Smooth muscle cell (in vitro differentiated cells): ENCODE results near the gene CUX1. TPM values are rescaled to one million over a fixed set of nuclear protein-coding genes. Genes with fewer than 3 reads are reported as not detected.
A peak's percentile ranks its signal among the peaks of the same experiment; 100 is the strongest.

ENCODE experiments used
- DNase-seq: peaks from one replicate; lab custom pipeline; 2025; ENCODE audit not compliant: unreplicated experiment; lab: John Stamatoyannopoulos, UW
- H2AFZ ChIP-seq: fragments of 200-600 bp; sonication (generic); 2 replicates; pipeline ENCODE4 v1.6.0; 2016; ENCODE audit warnings: antibody characterized with exemption, low read depth, mild to moderate bottlenecking
- H3F3A ChIP-seq: fragments of 200-600 bp; sonication (generic); 2 replicates; pipeline ENCODE4 v1.6.0; 2017; ENCODE audit warnings: antibody characterized with exemption, low read depth
- H3K27ac ChIP-seq: fragments of 200-600 bp; sonication (generic); 2 replicates; pipeline ENCODE4 v1.5.1; 2016; ENCODE audit warnings: low read depth, mild to moderate bottlenecking
- H3K27me3 ChIP-seq: fragments of 200-600 bp; sonication (generic); 2 replicates; pipeline ENCODE4 v1.6.1; 2016; ENCODE audit warnings: low read depth, mild to moderate bottlenecking
- H3K36me3 ChIP-seq: fragments of 200-600 bp; sonication (generic); 2 replicates; pipeline ENCODE4 v1.5.1; 2016; ENCODE audit warnings: low read depth
- H3K4me1 ChIP-seq: fragments of 200-600 bp; sonication (generic); 2 replicates; pipeline ENCODE4 v1.5.1; 2016; ENCODE audit warnings: low read depth
- H3K4me2 ChIP-seq: fragments of 200-600 bp; sonication (generic); 2 replicates; pipeline ENCODE4 v1.6.0; 2016; ENCODE audit warnings: mild to moderate bottlenecking
- H3K4me3 ChIP-seq: fragments of 200-600 bp; sonication (generic); 2 replicates; pipeline ENCODE4 v1.5.1; 2016; ENCODE audit warnings: mild to moderate bottlenecking
- H3K79me2 ChIP-seq: fragments of 200-600 bp; sonication (generic); 2 replicates; pipeline ENCODE4 v1.6.0; 2016; ENCODE audit warnings: low read depth, mild to moderate bottlenecking
- H3K9ac ChIP-seq: fragments of 200-600 bp; sonication (generic); 2 replicates; pipeline ENCODE4 v1.6.0; 2016; ENCODE audit warnings: low read depth
- H3K9me3 ChIP-seq: fragments of 200-600 bp; sonication (generic); replicated peaks from 2 replicates; pipeline ENCODE4 v1.5.1; 2016; ENCODE audit warnings: low read depth
- H4K20me1 ChIP-seq: fragments of 200-600 bp; sonication (generic); 2 replicates; pipeline ENCODE4 v1.6.0; 2016; ENCODE audit warnings: low read depth
- CTCF ChIP-seq: fragments of 200-600 bp; sonication (generic); IDR thresholded peaks from 2 replicates; pipeline ENCODE4 v1.5.1; 2017; ENCODE audit warnings: borderline replicate concordance, mild to moderate bottlenecking, antibody characterized with exemption; ENCODE audit not compliant: insufficient read depth, poor library complexity, severe bottlenecking
- WGBS: methylation state at CpG from one replicate; pipeline ENCODE4 v1.1.7; 2016; ENCODE audit warnings: low lambda C conversion rate; 5-methylcytosine and 5-hydroxymethylcytosine counted together
- polyA plus RNA-seq: library from polyadenylated mRNA; unstranded; fragments of >200 nt; fragmentation: Nextera tagmentation; extraction: Ambion mirVana; gene quantifications from 2 replicates; pipeline ENCODE4 v1.2.1, GENCODE V29; 2016
- total RNA-seq: library from RNA; depleted of rRNA; stranded (reverse); fragments of >200 nt; gene quantifications from 2 replicates; pipeline ENCODE4 v1.2.3, GENCODE V29; 2014

CUX1 gene
- total and polyA plus RNA-seq, 2 experiments from 2014 or later = 56.3 to 78.4 TPM

DNA sequence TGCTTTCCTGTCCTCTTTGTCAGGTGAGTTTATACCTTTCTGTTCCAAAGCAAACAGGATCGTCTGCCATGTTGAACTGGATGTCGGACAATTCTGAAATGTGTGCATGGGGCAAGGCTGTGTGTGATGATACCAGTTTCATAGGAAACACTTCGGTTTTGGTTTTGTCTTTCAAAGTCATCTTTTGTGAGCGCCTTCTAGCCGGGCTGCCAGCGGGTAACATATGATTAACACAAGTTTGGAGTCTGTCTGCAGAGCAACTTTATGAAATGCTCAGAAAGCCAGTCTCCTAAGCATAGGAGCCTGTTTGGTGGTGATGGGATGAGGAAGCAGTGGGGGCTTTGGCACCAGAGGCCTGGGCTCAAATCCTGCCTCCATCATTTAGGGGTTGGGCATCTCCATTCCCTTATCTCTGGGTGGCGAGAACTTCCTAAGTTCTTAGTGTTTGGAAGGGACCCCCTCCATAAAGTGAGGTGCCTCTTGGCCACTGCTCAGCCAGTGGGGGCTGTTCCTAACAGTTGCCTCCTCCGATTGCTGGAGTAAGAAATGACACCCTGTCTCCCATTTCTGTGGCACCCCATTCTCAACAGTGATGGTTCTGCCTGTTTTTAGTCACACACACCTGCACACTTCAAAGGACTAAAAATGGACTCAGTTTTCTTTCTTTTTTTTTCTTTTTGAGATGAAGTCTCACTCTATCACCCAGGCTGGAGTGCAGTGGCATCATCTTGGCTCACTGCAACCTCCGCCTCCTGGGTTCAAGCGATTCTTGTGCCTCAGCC, 36.8 kb downstream of the CUX1 start:
- no peak for DNase-seq
- H3K9ac ChIP-seq = no peak overlapping the region
- no peaks in the 10 kb centered on the region for H3K9me3 ChIP-seq
- no peak overlapping the region for H3K4me3 ChIP-seq
- H2AFZ ChIP-seq = no peak overlapping the region
- no peak overlapping the region for H3K27ac ChIP-seq
- peaks cover 6% of the 10 kb centered on the region for H3F3A ChIP-seq
- H4K20me1 ChIP-seq = peaks cover 100% of the 10 kb centered on the region
- H3K4me2 ChIP-seq = no peak overlapping the region
- H3K36me3 ChIP-seq = no peaks in the 10 kb centered on the region
- H3K27me3 ChIP-seq = no peaks in the 10 kb centered on the region
- WGBS = 94% methylated on average over 10 of the region's 10 CpGs
- TF ChIP-seq CTCF = no peak
- peaks cover 94% of the 10 kb centered on the region for H3K79me2 ChIP-seq
- no peaks in the 10 kb centered on the region for H3K4me1 ChIP-seq

DNA sequence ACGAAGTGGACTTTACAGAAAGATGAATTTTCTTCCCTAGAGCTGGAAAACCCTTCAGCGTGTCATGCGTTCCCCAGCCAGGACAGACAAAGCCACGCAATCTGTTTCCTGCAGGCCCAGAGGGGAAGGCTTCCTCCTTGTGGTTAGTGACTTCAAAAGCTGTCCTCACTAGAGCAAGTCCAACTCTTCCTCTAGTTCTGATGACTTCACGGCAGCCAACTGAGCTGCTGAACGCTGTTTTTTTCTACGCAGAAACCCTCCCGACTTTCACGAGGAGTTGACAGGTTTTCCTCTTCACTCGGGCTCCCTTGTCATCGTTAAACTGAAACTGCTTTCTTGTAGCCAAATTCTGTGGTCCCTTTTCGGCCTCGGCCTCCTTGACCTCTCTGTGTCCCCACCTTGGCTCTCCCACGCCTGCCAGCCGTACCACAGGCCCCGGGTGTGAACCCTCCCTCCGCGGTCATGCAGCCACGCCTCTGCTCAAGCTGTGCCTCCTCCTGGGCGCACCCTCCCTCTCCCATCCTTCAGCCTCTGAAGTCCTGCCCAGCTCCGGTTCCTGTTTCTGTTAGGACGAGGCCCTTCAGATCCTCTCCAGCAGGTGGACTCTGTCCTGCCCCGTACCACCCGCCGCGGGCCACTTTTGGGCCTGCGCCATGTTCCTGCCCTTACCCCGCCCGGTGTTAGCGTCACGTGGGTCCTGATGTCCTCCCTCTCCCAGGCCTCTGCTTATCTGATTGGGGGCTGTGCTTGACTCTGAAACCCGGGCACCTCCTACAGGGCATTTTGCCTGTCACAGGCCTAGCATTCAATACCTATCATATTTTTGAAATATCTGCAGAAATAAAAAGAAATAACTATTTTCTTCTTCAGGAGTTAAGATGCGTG, 39.3 kb downstream of the CUX1 start:
- H3K27me3 ChIP-seq = no peaks in the 10 kb centered on the region
- peaks cover 6% of the 10 kb centered on the region for H3F3A ChIP-seq
- H3K9me3 ChIP-seq = no peaks in the 10 kb centered on the region
- peak overlapping the region; percentile 69 for H3K4me2 ChIP-seq
- peak overlapping the region; percentile 86 for H3K27ac ChIP-seq
- no peak overlapping the region for H3K4me3 ChIP-seq
- H3K36me3 ChIP-seq = no peaks in the 10 kb centered on the region
- H4K20me1 ChIP-seq = peaks cover 100% of the 10 kb centered on the region
- H2AFZ ChIP-seq = no peak overlapping the region
- TF ChIP-seq CTCF = no peak
- peak; percentile 38 for DNase-seq
- H3K9ac ChIP-seq = peak overlapping the region; percentile 28
- no peaks in the 10 kb centered on the region for H3K4me1 ChIP-seq
- H3K79me2 ChIP-seq = peaks cover 94% of the 10 kb centered on the region
- 51% methylated on average over 33 of the region's 33 CpGs for WGBS

- Histone ChIP-seq H2AFZ (no peak overlapping the region), H3K27ac (peak overlapping the region; percentile 86), H3K9ac (no peak overlapping the region), H4K20me1 (peaks cover 100% of the 10 kb centered on the region), H3F3A (peaks cover 6% of the 10 kb centered on the region), H3K4me1 (peaks cover 7% of the 10 kb centered on the region), H3K4me3 (no peak overlapping the region), H3K4me2 (peak overlapping the region; percentile 69), H3K27me3 (no peaks in the 10 kb centered on the region), H3K9me3 (no peaks in the 10 kb centered on the region), H3K36me3 (no peaks in the 10 kb centered on the region), H3K79me2 (peaks cover 94% of the 10 kb centered on the region)
- 96% methylated on average over 11 of the region's 11 CpGs for WGBS
- no peak for DNase-seq
- no peak for TF ChIP-seq CTCF
These were observed 40.0 kb downstream of the CUX1 start for GRCh38 chr7:101857358-101857811.
